HG02884 (cell line): Measurements from ENCODE around the gene F7.
"Not testable (repeated sequence)": the region's sequence is repeated elsewhere in the genome, so short reads cannot be mapped to it uniquely, and the experiment has no call there.

Source experiments
- ATAC-seq: cut with Tn5 transposase; IDR thresholded peaks from one replicate; pipeline ENCODE4 v1.9.1; 2021; ENCODE audit warnings: mild to moderate bottlenecking, moderate library complexity; ENCODE audit not compliant: unreplicated experiment

F7 gene

DNA sequence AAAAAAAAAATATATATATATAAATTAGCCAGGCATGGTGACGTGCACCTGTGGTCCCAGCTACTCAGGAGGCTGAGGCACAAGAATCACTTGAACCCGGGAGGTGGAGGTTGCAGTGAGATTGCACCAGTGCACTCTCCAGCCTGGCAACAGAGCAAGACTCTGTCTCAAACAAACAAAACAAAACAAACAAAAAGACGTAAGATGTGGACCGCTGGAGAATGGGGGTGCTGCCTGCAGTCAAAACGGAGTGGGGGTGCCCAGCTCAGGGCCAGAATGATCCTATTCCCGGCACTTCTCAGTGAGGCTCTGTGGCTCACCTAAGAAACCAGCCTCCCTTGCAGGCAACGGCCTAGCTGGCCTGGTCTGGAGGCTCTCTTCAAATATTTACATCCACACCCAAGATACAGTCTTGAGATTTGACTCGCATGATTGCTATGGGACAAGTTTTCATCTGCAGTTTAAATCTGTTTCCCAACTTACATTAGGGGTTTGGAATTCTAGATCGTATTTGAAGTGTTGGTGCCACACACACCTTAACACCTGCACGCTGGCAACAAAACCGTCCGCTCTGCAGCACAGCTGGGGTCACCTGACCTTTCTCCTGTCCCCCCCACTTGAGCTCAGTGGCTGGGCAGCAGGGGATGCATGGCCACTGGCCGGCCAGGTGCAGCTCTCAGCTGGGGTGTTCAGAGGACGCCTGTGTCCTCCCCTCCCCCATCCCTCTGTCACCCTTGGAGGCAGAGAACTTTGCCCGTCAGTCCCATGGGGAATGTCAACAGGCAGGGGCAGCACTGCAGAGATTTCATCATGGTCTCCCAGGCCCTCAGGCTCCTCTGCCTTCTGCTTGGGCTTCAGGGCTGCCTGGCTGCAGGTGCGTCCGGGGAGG lies at the start of gene F7:
TSS of gene F7 (plus strand) at position 760 of the 889 bp plus-strand sequence. CDS start at position 811, 51 bp downstream.
- no peak for ATAC-seq

GRCh38 chr13:113057084-113057483 lies 48.5 kb upstream of the F7 start:
- ATAC-seq, result no peak

GRCh38 chr13:113057559-113057958 lies 48.0 kb upstream of the F7 start:
- not testable (repeated sequence) for ATAC-seq

DNA sequence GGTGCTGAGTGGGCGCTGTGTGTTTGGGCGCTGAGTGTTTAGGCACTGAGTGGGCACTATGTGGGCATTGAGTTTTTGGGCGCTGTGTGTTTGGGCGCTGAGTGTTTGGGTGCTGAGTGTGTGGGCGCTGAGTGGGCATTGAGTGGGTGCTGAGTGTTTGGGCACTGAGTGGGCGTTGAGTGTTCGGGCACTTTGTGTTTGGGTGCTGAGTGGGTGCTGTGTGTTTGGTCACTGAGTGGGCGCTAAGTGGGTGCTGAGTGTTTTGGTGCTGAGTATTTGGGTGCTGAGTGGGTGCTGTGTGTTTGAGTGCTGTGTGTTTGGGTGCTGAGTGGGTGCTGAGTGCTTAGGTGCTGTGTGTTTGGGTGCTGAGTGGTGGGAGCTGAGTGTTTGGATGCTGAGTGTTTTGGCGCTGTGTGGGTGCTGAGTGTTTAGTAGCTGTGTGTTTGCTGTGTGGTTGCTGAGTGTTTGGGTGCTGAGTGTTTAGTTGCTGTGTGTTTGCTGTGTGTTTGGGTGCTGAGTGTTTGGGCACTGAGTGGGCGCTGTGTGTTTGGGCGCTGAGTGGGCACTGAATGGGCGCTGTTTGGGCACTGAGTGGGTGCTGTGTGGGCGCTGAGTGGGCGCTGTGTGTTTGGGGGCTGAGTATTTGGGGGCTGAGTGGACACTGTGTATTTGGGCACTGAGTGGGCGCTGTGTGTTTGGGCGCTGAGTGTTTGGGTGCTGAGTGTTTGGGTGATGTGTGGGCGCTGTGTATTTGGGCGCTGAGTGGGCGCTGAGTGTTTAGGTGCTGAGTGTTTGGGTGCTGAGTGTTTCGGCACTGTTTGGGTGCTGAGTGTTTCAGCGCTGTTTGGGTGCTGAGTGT lies 47.2 kb upstream of the F7 start:
- ATAC-seq, result no peak

- ATAC-seq, result no peak
Measured at GRCh38 chr13:113058988-113059850, 46.4 kb upstream of the F7 start.

DNA sequence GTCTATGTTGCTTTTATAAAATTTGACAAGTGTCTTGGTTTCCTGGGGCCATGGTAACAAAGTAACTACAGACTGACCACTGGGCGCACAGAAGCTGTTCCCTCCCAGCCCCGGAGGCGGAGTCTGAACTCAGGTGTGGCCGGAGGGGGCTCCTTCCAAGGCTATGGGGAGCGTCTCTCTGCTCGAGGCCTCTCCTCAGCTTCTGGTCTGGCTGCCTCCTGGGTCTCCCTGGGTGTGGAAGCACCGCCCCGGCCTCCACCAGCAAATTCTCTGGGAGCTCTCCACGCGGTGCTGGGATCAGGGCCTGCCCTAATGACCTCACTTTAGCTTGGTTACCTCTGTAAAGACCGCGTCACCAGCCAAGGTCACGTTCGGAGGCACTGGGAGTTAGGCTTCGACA lies 45.7 kb upstream of the F7 start:
- ATAC-seq, result no peak

GRCh38 chr13:113060557-113061270 lies 44.9 kb upstream of the F7 start:
- ATAC-seq, result no peak

DNA sequence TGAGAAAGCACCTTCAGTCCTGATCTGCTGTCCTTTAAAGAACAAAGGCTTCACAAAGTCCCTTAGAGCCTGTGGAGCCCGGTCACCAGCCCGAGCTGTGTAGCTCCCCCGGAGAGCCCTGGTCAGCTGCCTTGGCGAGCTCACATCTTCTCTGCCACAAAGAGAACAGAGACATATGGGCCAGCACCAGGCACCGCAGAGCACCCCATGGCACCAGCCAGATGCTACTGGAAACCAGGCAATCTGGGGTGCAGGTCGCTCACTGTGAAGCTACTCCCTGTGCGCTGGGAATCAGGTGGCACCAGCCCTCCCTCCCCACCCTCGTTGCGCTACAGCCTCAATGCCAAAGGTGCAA lies 44.3 kb upstream of the F7 start:
- ATAC-seq, result no peak

GRCh38 chr13:113061796-113062425 lies 43.7 kb upstream of the F7 start:
- no peak for ATAC-seq

- no peak for ATAC-seq
Measured at GRCh38 chr13:113062691-113063090, 42.9 kb upstream of the F7 start.

DNA sequence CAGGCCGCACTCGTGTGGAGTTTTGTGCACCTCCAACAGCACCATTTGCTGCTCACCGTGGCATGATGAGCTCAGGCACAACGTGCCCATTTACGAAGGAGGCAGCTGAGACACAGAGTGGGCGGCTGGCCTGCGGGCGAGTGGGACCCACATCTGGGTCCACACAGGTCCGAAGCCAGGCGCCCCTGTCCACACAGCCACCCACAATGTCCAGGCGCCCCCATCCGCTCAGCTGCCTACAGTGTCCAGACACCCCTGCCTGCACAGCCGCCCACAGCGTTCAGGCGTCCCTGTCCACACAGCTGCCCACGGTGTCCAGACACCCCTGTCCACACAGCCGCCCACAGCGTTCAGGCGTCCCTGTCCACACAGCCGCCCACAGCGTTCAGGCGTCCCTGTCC lies 42.5 kb upstream of the F7 start:
- no peak for ATAC-seq

- no peak for ATAC-seq
Measured at GRCh38 chr13:113064000-113064533, 41.5 kb upstream of the F7 start.

- no peak for ATAC-seq
Measured at GRCh38 chr13:113064534-113065405, 40.8 kb upstream of the F7 start.

- no peak for ATAC-seq
Measured at GRCh38 chr13:113065406-113066141, 40.0 kb upstream of the F7 start.

- ATAC-seq, result no peak
Measured at GRCh38 chr13:113066142-113066455, 39.5 kb upstream of the F7 start.

GRCh38 chr13:113066746-113067145 lies 38.8 kb upstream of the F7 start:
- no peak for ATAC-seq

DNA sequence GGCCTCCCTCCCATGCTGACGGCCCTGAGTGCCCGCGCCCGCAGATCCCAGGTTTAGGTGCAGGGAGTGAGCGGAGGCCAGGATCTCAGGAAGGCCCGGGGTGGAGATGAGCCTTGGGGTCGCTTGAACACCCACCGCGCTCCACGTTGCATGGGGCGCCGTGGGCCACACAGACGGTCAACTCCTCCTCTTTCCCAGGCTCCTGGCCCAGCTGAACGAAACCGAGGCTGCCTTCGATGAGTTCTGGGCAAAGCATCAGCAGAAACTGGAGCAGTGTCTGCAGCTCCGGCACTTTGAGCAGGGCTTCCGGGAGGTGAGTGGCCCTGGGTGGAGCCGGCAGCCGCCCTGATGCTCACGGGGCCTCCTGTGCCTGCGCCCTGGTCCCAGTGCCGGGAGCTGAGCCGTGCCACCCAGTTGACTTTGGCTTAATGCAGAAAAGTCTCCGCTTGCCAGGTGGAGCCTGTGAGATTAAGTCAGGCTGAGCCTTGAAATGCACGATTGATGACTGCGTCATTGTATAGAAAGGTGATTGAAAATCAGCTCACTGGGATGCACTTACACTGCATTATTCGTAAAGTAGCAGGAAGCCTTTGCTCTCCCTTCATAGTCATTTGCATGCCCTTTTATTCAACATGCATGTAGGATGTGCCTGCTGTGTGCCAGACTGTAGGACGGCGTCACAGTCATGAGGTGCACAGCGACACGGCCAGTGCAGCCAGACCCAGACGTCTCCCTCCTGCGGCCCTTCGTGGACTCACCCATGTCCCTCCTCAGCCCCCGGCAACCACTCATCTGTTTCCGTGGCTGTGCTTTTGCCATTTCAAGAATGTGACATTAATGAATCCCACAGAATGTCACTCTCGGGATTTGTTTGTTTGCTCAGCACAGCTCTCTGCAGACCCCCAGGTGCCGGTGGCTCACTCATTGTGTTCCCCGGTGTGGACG lies 35.5 kb upstream of the F7 start:
- no peak for ATAC-seq
